ENCODE results near the gene OR10C1. TPM values are rescaled to one million over a fixed set of nuclear protein-coding genes. Genes with fewer than 3 reads are reported as not detected.

OR10C1 gene
- total and polyA plus RNA-seq, 4 donors: not detected

- Histone ChIP-seq H3K36me3 (ENCODE audit: control insufficient read depth in 4 of 4, insufficient read depth in 4 of 4, low read length in 4 of 4) (no peaks in the 10 kb centered on the region), H3K9me3 (ENCODE audit: control insufficient read depth in 4 of 4, insufficient read depth in 3 of 4, low read length in 3 of 4) (no peaks in the 10 kb centered on the region), H3K4me3 (no peak overlapping the region), H3K27me3 (ENCODE audit: control insufficient read depth in 3 of 3, insufficient read depth in 3 of 3, low read length in 2 of 3) (peaks cover 0 to 2% (median 0%) of the 10 kb centered on the region in 3 donors), H3K9ac (ENCODE audit: insufficient read depth in 1 of 2, low read length in 2 of 2) (no peak overlapping the region), H3K27ac (ENCODE audit: low read depth in 1 of 2, low read length in 1 of 2) (no peak overlapping the region), H3K4me1 (ENCODE audit: control insufficient read depth in 5 of 5, insufficient read depth in 5 of 5, low read length in 5 of 5) (no peaks in the 10 kb centered on the region)
- DNase-seq (no peak), ATAC-seq (ENCODE audit: insufficient read depth, low FRiP score) (no peak)
- WGBS, 2 donors: 92 to 96% methylated on average over 8 of the region's 8 CpGs
- TF ChIP-seq CTCF (IDR thresholded peaks at IDR 0.05; ENCODE audit: control extremely low read depth, extremely low read depth): no peak
These were observed 50.2 kb downstream of the OR10C1 start for GRCh38 chr6:29489286-29489685.

GRCh38 chr6:29490055-29490454, 50.9 kb downstream of the OR10C1 start:
- 47 to 67% methylated on average over 3 of the region's 3 CpGs for WGBS, 2 donors
- Histone ChIP-seq H3K27me3 (ENCODE audit: control insufficient read depth in 3 of 3, insufficient read depth in 3 of 3, low read length in 2 of 3) (peaks cover 0 to 2% (median 0%) of the 10 kb centered on the region in 3 donors), H3K4me1 (ENCODE audit: control insufficient read depth in 5 of 5, insufficient read depth in 5 of 5, low read length in 5 of 5) (no peaks in the 10 kb centered on the region), H3K9me3 (ENCODE audit: control insufficient read depth in 4 of 4, insufficient read depth in 3 of 4, low read length in 3 of 4) (no peaks in the 10 kb centered on the region), H3K27ac (ENCODE audit: low read depth in 1 of 2, low read length in 1 of 2) (no peak overlapping the region), H3K9ac (ENCODE audit: insufficient read depth in 1 of 2, low read length in 2 of 2) (no peak overlapping the region), H3K36me3 (ENCODE audit: control insufficient read depth in 4 of 4, insufficient read depth in 4 of 4, low read length in 4 of 4) (no peaks in the 10 kb centered on the region), H3K4me3 (no peak overlapping the region)
- DNase-seq: no peak
- no peak for TF ChIP-seq CTCF (IDR thresholded peaks at IDR 0.05; ENCODE audit: control extremely low read depth, extremely low read depth)
- no peak for ATAC-seq (ENCODE audit: insufficient read depth, low FRiP score)

GRCh38 chr6:29490552-29490951, 51.4 kb downstream of the OR10C1 start:
- TF ChIP-seq CTCF (IDR thresholded peaks at IDR 0.05; ENCODE audit: control extremely low read depth, extremely low read depth): no peak
- ATAC-seq (ENCODE audit: insufficient read depth, low FRiP score) (no peak), DNase-seq (no peak)
- H3K9ac ChIP-seq (ENCODE audit: insufficient read depth in 1 of 2, low read length in 2 of 2): no peak overlapping the region
- no peaks in the 10 kb centered on the region for H3K9me3 ChIP-seq (ENCODE audit: control insufficient read depth in 4 of 4, insufficient read depth in 3 of 4, low read length in 3 of 4)
- no peaks in the 10 kb centered on the region for H3K4me1 ChIP-seq (ENCODE audit: control insufficient read depth in 5 of 5, insufficient read depth in 5 of 5, low read length in 5 of 5)
- H3K4me3 ChIP-seq: no peak overlapping the region
- H3K27ac ChIP-seq (ENCODE audit: low read depth in 1 of 2, low read length in 1 of 2): no peak overlapping the region
- no peaks in the 10 kb centered on the region for H3K36me3 ChIP-seq (ENCODE audit: control insufficient read depth in 4 of 4, insufficient read depth in 4 of 4, low read length in 4 of 4)
- WGBS, 2 donors: 24 to 43% methylated on average over 2 of the region's 2 CpGs
- peaks cover 0 to 2% (median 0%) of the 10 kb centered on the region in 3 donors for H3K27me3 ChIP-seq (ENCODE audit: control insufficient read depth in 3 of 3, insufficient read depth in 3 of 3, low read length in 2 of 3)

Other genes with a start within 250 kb of the OR10C1 start
- gene OR14J1, start 137.6 kb upstream of the OR10C1 start, total RNA-seq: under 1 TPM in 1 of 2 donors, not detected in 1; 0.20 TPM
- not detected for gene OR14J1, start 137.6 kb upstream of the OR10C1 start, polyA plus RNA-seq
- gene OR5V1, start 70.4 kb upstream of the OR10C1 start, total RNA-seq: not detected
- not detected for gene OR5V1, start 70.4 kb upstream of the OR10C1 start, polyA plus RNA-seq
- gene OR12D3, start 64.0 kb upstream of the OR10C1 start, total RNA-seq: not detected
- gene OR12D3, start 64.0 kb upstream of the OR10C1 start, polyA plus RNA-seq: not detected
- under 1 TPM in 1 of 2 donors, not detected in 1; 0.17 TPM for gene OR12D2, start 43.7 kb upstream of the OR10C1 start, total RNA-seq
- not detected for gene OR12D2, start 43.7 kb upstream of the OR10C1 start, polyA plus RNA-seq
- gene OR12D1, start 24.4 kb upstream of the OR10C1 start, total RNA-seq: not detected
- gene OR12D1, start 24.4 kb upstream of the OR10C1 start, polyA plus RNA-seq: not detected
- not detected for gene OR11A1, start 17.8 kb downstream of the OR10C1 start, total RNA-seq
- not detected for gene OR11A1, start 17.8 kb downstream of the OR10C1 start, polyA plus RNA-seq
- not detected for gene OR2H1, start 17.8 kb downstream of the OR10C1 start, total RNA-seq
- gene OR2H1, start 17.8 kb downstream of the OR10C1 start, polyA plus RNA-seq: not detected
- gene MAS1L, start 48.6 kb downstream of the OR10C1 start, total RNA-seq: not detected
- gene MAS1L, start 48.6 kb downstream of the OR10C1 start, polyA plus RNA-seq: not detected
- 10 to 100 TPM in 1 of 2 donors, 1 to 10 TPM in 1; 2.1 to 15.1 TPM for gene UBD, start 120.4 kb downstream of the OR10C1 start, total RNA-seq
- 10 to 100 TPM in 1 of 2 donors, 1 to 10 TPM in 1; 2.1 to 19.4 TPM for gene UBD, start 120.4 kb downstream of the OR10C1 start, polyA plus RNA-seq
- gene OR2H2, start 145.8 kb downstream of the OR10C1 start, total RNA-seq: not detected
- gene OR2H2, start 145.8 kb downstream of the OR10C1 start, polyA plus RNA-seq: not detected
- gene GABBR1, start 193.9 kb downstream of the OR10C1 start, total RNA-seq: 10 to 100 TPM; 28.4 to 35.7 TPM
- gene GABBR1, start 193.9 kb downstream of the OR10C1 start, polyA plus RNA-seq: 10 to 100 TPM; 12.9 to 21.6 TPM
- not detected for gene MOG, start 217.8 kb downstream of the OR10C1 start, total RNA-seq
- gene MOG, start 217.8 kb downstream of the OR10C1 start, polyA plus RNA-seq: not detected
- 1 to 10 TPM in 1 of 2 donors, under 1 TPM in 1; 0.14 to 2.4 TPM for gene ZFP57, start 241.8 kb downstream of the OR10C1 start, total RNA-seq
- gene ZFP57, start 241.8 kb downstream of the OR10C1 start, polyA plus RNA-seq: 1 to 10 TPM in 1 of 2 donors, under 1 TPM in 1; 0.01 to 2.0 TPM